Activated CD4-positive, alpha-beta T cell treated with anti-CD3 and anti-CD28 coated beads for 1 hour (primary cell): Measurements from ENCODE around the gene RELL1.
"Not testable (repeated sequence)": the region's sequence is repeated elsewhere in the genome, so short reads cannot be mapped to it uniquely, and the experiment has no call there.

Experiments used
- DNase-seq: peaks from one replicate; pipeline ENCODE4 v3.0.0-alpha.2; 2020

RELL1 gene

GRCh38 chr4:37690976-37691375, 4.8 kb upstream of the RELL1 start:
- no peak for DNase-seq

DNA sequence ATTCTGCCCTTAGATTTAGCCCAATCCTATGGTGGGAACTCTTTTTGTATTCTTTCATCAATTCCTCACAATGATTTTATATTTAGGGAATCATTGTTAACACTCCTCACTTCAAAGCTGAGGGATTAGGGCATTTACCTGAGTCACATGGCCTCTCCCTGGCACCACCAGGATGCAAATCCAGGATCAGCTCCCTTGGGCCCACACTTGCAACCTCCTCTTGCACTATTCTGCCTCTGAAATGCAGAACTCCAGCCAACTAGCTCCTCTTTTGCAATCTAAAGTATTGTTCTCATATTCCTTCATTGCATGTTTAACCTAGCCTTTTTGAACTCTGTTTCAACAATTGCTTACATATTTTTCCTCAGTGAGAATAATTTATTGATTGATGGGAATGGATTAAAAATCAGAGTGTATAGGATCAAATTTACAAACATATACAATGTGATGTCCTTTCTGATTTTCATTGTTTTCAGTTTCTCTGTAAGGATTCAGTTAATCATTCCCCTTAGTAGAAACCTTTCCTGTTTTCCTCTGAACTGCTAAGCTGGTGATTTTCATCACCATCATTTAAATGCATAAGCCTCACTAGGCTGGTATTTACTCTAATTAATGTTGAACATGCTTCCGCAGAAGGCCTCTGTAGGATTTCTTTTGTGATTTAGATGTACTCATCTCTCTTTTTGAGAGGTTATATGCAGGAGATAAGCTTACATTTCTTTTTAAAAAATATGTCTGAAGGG, 3.3 kb upstream of the RELL1 start:
- DNase-seq = no peak

GRCh38 chr4:37687681-37688080, 1.5 kb upstream of the RELL1 start:
- no peak for DNase-seq

DNA sequence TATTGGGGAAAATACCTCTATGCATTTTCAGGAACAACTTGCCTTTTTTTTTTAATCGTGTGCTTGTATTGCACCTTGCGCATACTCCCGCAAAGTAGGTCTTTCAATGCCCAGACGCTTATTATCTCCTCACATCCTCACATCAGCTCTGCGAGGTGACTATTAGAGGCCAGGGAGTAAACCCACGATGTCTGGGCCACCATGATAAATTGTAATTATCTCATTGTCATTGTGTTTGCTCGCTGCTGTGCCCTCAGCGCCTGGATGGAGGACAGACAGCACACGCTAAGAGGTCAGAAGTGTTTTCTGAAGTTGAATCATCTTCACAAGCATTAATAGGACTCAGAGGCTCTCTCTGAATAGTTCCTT, 1.0 kb upstream of the RELL1 start:
- no peak for DNase-seq

DNA sequence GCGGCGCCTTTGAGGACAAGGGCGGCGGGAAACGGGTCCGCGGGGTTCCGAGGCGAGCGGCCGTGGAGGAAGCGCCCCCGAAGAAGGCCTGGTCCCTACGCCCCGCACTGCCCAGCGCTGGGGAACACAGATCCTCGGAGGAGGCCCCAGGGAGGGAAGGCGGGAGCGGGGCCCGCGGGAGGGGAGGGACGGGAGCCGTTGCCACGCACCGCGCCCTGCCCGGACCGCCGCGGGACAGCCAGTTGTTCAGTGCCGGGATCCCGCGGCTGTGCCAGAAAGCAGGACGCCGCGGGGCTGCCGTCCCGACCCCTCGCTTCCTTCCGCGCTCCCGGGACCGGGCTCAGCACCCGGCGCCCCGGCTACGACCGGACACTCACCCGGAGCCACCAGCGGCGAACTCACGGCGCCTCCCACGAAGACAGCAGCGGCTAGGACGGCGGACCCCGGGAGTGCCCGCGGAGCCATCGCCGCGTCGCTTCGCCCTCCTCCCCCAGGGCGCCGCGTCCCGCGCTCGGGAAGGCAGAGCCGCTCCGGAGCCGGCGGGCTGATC, 278 bp downstream of the RELL1 start:
- peak; percentile 30 for DNase-seq

DNA sequence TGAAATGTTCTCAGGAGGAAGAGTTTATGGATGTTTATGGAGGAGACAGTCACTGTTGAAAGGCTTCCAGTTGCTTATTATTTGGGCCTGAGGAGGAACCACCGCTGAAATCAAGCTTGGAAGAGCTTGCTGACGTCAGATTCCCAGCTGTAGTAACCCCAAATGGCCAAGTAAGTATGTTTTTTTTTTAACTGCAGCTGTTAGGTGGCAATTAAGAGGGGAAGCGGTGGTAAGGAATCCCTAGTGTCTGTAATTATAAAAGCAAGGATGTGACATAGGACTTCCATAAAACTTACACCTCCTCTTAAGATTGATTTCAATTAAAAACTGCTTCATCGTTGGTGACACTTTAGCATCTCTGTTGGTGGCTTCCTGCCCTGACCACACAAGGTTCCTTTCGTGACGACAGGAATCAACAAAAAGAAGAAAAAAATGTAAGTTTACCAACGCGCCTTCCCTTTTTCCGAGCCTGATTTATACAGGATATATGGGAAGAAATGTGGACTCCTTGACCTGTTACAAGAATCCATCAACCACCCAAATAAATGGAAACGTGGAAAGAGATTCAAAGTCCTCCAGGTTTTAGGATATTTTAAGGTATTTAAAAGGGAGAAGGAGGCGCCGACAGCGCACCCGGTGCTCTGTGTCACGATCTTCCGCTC, 884 bp downstream of the RELL1 start:
- no peak for DNase-seq

- no peak for DNase-seq
These were observed 2.0 kb downstream of the RELL1 start for GRCh38 chr4:37684154-37684553.

DNA sequence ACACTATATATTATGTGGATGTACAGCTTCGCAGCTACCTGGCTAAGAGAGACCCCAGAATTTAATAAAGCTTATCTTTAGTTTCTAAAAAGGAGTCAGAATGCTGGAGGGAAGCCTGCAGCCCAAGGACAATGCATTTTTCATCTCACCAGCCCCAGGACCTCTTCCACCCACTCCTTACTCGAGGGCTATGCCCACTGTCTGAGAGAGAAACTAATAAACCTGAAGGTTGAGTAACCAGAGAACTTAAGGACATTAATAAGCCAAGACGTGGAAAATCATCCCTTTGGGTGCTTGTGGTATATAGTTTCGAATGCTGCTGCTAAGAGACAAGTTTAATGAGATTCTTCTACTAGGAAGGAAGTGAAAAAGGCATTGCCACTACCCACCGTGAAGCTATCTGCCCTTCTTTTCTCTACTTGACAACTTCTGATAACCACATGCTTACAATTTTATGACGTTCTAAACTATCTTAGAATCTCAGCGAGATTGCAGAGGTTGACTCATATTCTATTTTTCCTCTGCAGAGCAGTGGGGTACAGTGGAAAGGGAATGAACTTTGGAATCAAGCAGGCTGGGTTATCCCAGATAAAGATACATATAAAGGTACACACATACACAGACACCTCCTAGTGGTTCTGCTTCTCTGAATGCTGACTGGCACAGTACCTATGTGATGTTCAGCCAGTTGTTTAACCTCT, 3.3 kb downstream of the RELL1 start:
- DNase-seq = no peak

GRCh38 chr4:37680089-37680488, 6.1 kb downstream of the RELL1 start:
- no peak for DNase-seq

DNA sequence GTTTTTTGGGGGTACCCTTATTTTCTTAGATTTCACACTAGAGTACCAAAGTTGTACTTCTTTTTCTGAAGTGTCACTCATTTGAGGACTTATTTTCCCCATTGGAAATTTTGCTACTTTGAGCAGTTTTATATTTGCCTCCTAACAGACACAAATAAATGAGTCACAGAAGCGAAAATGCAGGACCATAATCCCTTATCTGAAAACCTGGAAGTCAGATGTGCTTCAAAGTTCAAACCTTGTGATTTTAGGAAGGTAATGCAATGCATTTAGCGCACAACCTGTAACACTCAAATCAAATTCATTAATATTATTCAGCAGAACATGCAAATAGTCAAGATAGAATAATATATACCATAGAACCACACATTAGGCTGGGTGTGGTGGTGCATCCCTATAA, 6.9 kb downstream of the RELL1 start:
- no peak for DNase-seq

DNA sequence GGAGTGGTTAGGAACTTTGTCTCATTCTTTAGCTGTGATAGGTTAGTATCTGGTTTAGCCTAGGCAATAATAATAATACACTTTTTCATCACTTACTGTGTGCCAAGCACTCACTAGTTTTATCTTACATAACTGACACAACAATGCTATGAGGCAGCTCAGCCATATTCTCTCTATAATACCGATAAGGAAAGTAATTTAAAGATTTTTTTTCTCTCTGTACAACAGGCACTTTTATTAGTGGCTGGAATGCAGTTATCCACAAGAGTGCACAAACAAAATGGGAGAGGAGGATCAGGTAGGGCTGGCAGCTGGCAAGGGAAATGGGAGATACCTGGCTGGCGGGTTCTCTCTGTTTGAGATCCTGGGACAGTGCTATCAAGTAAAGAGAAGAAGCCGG, 7.6 kb downstream of the RELL1 start:
- no peak for DNase-seq

DNA sequence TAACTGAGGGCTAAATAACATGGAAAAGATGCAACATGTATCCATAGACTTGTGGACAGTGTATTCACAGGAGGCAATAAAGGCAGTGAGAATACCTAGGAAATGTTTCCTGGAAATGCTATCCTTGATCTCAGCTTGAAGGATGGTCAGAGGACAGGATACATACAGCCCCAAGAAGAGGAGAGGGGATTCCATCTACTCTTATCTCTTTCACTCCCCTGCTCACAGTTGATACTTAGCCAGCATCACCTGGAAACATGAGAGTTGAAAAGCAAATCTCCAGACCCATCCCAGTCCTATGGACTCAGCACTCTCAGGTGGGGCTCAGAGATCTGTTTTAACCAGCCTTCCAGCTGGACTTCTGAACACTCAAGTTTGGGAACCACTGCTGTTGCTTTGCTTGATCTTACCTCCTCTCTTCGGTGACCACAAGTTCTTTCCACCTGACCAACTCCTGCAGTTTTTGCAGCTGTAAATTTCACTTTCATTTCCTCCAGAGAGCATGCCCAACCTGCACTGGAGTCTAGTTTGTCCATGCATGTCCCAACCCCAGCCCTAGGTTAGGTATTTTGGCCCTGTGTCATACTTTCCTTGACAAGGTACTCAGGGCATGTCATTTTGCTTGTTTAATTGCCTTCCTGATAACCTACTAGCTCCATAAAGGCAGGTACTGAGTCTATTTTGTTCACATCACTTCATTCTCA, 10.4 kb downstream of the RELL1 start:
- no peak for DNase-seq

DNA sequence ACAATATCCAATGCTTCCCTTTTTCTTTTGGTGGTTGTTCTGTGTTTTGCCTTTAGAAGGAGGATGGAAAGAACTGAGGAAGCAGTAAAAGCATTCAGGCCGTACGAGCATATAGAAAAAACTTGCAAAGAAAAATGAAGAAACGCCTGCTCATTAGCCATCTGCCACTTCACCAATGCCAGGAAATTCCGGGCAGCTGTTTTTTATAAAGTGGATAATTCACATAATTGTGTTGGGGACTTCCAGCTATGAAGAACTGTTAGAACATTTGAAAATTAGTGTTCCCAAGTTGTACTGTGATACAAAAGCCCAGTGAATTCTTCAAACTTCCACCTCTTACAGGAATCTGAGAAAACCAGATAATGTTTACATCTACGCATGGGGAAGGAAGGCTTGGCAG, 11.7 kb downstream of the RELL1 start:
- DNase-seq = no peak

DNA sequence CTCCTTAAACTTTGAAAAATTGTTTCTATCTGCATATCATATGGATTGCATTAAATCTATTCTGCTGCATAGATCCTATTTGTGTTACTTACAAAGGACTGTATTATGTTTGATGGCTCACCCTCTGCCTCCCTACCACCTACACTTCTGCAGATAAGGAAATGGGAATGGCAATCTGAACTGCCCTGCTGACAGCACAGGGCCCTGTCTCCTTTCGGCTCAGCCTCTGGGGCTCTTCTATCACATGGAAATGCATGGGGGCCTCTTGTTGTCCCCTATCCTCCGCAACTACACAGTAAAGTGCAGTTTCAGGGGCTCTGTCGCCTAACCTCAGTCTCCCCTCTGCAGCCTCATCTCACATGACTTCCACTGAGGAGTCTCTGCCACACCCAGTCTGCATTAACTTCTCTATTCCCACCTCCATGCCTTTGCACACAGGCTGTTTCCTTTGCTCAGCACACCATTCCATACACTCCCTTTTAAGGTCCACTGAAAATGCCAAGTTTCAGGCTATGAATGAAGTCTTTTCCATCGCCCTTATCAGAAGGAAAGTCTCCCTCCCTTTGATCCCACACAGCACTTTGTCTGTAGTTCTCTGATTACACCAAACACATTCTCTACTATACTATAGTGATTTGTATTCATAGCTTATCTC, 12.5 kb downstream of the RELL1 start:
- DNase-seq = no peak

DNA sequence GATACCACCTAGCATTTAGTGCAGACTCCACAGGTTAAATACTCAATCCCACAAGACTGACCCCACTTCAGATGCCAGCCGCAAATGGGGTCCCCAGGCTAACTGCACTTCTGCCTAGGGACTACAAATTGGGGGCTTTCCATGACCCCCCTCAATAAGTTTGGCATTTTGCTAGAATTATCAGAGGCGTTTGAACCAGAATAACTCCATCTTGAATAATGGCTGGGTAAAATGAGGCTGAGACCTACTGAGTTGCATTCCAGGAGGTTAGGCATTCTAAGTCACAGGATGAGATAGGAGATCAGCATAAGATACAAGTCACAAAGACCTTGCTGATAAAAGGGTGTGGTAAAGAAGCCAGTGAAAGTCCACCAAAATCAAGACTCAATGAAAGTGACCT, 15.1 kb downstream of the RELL1 start:
- no peak for DNase-seq

GRCh38 chr4:37670249-37670648, 15.9 kb downstream of the RELL1 start:
- DNase-seq = no peak

GRCh38 chr4:37669124-37669523, 17.1 kb downstream of the RELL1 start:
- not testable (repeated sequence) for DNase-seq

DNA sequence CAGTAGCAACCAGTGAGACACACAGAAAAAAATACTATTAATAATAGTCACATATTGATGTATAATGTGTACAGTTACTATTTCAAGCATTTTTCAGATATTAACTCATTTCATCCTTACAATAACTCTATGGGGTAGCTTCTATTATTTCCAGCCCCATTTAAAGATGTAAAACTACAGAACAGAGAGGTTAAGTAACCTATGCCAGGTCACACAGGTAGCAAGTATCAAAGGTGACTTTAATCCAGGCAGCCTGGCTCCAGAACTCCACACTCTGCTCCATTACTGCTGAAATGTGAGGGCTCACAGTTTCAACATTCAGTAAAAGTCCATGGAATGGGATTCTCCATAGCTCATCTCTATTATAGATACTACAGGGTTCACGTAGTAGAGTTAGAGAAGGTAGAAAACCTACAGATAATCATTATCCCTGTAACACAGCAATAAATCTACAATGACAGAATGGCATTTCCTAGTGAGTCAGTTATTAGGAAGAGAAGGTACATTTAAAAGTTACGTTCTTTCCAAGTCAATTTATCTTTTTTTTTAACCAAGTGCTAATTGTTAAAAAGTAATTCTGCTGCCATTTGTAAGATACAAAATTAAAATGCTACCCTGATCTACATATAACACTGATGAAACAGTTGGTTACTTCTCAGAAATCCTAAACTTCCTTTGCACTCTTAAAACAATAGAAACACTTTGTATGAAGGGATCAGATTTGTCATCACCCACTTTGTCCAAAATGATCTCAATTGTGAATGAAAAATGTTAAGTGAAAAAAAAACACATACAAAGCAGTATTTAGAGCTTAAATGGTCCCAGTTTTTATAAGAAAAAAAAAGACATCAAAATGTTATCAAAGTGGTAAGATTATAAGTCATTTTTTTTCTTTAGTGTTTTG, 18.7 kb downstream of the RELL1 start:
- no peak for DNase-seq

DNA sequence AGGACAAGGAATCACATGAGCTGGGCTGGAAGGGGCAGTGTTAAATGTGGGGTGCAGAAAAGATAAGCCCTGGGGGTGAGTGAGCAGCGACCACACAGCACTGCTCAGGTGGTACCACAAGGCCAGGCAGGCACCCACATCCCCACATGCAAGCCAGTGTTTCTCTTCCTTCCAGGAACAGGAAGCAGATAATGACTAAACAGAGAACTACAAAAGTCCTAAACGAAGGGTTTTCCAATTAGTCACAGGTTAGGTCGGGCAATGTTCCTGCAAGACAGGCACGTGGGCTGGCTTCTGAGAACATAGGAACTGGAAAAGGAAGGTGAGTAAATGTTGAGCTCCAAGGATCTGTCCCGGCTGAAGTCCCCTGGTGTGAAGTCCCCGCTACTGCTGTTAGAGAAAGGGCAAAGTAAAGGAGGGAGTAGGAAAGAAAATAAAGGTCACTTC, 19.5 kb downstream of the RELL1 start:
- no peak for DNase-seq

GRCh38 chr4:37665333-37666320, 20.5 kb downstream of the RELL1 start:
- no peak for DNase-seq
